ENCODE data around the gene IFT57. TPM values are rescaled to one million over a fixed set of nuclear protein-coding genes. Genes with fewer than 3 reads are reported as not detected.

Gene IFT57
- total RNA-seq, 1 experiment from 2014 or later, result 32.1 TPM

DNA sequence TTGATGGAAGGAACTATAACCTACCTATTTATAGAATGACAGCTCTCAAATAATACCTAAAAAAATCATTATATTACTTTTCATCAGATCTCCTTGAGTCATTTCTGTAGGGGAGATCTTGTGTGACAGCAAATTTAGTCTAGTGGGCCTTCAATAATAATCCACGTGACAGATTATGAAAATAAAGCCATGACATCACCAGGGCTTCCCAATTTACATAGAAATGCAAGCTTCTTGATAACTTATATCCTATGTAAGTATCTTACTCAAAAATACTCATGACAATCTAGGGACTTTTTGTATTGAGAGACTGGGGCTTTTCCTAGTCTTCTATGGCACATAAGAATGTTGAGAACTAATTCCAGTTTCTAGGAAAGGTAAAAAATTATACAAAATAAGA is 21.6 kb downstream of the IFT57 start:
- POLR2A ChIA-PET, result no interaction called here
- Mint-ChIP-seq H3K4me1 (peaks cover 12% of the 10 kb centered on the region), H3K4me3 (no peak overlapping the region), H3K36me3 (no peaks in the 10 kb centered on the region), H3K27me3 (ENCODE audit: low read depth) (no peaks in the 10 kb centered on the region), H3K27ac (no peak overlapping the region), H3K9me3 (no peaks in the 10 kb centered on the region)
- TF ChIP-seq, protein P1, sequence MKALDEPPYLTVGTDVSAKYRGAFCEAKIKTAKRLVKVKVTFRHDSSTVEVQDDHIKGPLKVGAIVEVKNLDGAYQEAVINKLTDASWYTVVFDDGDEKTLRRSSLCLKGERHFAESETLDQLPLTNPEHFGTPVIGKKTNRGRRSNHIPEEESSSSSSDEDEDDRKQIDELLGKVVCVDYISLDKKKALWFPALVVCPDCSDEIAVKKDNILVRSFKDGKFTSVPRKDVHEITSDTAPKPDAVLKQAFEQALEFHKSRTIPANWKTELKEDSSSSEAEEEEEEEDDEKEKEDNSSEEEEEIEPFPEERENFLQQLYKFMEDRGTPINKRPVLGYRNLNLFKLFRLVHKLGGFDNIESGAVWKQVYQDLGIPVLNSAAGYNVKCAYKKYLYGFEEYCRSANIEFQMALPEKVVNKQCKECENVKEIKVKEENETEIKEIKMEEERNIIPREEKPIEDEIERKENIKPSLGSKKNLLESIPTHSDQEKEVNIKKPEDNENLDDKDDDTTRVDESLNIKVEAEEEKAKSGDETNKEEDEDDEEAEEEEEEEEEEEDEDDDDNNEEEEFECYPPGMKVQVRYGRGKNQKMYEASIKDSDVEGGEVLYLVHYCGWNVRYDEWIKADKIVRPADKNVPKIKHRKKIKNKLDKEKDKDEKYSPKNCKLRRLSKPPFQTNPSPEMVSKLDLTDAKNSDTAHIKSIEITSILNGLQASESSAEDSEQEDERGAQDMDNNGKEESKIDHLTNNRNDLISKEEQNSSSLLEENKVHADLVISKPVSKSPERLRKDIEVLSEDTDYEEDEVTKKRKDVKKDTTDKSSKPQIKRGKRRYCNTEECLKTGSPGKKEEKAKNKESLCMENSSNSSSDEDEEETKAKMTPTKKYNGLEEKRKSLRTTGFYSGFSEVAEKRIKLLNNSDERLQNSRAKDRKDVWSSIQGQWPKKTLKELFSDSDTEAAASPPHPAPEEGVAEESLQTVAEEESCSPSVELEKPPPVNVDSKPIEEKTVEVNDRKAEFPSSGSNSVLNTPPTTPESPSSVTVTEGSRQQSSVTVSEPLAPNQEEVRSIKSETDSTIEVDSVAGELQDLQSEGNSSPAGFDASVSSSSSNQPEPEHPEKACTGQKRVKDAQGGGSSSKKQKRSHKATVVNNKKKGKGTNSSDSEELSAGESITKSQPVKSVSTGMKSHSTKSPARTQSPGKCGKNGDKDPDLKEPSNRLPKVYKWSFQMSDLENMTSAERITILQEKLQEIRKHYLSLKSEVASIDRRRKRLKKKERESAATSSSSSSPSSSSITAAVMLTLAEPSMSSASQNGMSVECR (CRISPR knock-in tag; IDR thresholded peaks at IDR 0.05; ENCODE audit: borderline replicate concordance), result no peak
- TF ChIP-seq ZBTB21 (CRISPR knock-in tag; IDR thresholded peaks at IDR 0.05; ENCODE audit: borderline replicate concordance) (no peak), ZNF121 (CRISPR knock-in tag; IDR thresholded peaks at IDR 0.05) (no peak), SOX15 (CRISPR knock-in tag; IDR thresholded peaks at IDR 0.05) (no peak), NFATC4 (CRISPR knock-in tag; IDR thresholded peaks at IDR 0.05) (no peak), ZNF317 (CRISPR knock-in tag; IDR thresholded peaks at IDR 0.05; ENCODE audit: borderline replicate concordance, low read depth) (no peak), IRF2 (CRISPR knock-in tag; IDR thresholded peaks at IDR 0.05; ENCODE audit: borderline replicate concordance, low read depth) (no peak), ZNF671 (CRISPR knock-in tag; IDR thresholded peaks at IDR 0.05) (no peak), CREB1 (CRISPR knock-in tag; IDR thresholded peaks at IDR 0.05) (no peak), ELF4 (CRISPR knock-in tag; IDR thresholded peaks at IDR 0.05; ENCODE audit: low read depth) (no peak)
- TF ChIP-seq, protein P2, sequence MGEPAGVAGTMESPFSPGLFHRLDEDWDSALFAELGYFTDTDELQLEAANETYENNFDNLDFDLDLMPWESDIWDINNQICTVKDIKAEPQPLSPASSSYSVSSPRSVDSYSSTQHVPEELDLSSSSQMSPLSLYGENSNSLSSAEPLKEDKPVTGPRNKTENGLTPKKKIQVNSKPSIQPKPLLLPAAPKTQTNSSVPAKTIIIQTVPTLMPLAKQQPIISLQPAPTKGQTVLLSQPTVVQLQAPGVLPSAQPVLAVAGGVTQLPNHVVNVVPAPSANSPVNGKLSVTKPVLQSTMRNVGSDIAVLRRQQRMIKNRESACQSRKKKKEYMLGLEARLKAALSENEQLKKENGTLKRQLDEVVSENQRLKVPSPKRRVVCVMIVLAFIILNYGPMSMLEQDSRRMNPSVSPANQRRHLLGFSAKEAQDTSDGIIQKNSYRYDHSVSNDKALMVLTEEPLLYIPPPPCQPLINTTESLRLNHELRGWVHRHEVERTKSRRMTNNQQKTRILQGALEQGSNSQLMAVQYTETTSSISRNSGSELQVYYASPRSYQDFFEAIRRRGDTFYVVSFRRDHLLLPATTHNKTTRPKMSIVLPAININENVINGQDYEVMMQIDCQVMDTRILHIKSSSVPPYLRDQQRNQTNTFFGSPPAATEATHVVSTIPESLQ (CRISPR knock-in tag; IDR thresholded peaks at IDR 0.05), result no peak
- TF ChIP-seq, protein P3, sequence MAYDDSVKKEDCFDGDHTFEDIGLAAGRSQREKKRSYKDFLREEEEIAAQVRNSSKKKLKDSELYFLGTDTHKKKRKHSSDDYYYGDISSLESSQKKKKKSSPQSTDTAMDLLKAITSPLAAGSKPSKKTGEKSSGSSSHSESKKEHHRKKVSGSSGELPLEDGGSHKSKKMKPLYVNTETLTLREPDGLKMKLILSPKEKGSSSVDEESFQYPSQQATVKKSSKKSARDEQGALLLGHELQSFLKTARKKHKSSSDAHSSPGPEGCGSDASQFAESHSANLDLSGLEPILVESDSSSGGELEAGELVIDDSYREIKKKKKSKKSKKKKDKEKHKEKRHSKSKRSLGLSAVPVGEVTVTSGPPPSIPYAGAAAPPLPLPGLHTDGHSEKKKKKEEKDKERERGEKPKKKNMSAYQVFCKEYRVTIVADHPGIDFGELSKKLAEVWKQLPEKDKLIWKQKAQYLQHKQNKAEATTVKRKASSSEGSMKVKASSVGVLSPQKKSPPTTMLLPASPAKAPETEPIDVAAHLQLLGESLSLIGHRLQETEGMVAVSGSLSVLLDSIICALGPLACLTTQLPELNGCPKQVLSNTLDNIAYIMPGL (CRISPR knock-in tag; IDR thresholded peaks at IDR 0.05), result no peak
- TF ChIP-seq, protein P4, sequence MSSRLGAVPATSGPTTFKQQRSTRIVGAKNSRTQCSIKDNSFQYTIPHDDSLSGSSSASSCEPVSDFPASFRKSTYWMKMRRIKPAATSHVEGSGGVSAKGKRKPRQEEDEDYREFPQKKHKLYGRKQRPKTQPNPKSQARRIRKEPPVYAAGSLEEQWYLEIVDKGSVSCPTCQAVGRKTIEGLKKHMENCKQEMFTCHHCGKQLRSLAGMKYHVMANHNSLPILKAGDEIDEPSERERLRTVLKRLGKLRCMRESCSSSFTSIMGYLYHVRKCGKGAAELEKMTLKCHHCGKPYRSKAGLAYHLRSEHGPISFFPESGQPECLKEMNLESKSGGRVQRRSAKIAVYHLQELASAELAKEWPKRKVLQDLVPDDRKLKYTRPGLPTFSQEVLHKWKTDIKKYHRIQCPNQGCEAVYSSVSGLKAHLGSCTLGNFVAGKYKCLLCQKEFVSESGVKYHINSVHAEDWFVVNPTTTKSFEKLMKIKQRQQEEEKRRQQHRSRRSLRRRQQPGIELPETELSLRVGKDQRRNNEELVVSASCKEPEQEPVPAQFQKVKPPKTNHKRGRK (CRISPR knock-in tag; IDR thresholded peaks at IDR 0.05; ENCODE audit: borderline replicate concordance), result no peak
- TF ChIP-seq, protein P5, sequence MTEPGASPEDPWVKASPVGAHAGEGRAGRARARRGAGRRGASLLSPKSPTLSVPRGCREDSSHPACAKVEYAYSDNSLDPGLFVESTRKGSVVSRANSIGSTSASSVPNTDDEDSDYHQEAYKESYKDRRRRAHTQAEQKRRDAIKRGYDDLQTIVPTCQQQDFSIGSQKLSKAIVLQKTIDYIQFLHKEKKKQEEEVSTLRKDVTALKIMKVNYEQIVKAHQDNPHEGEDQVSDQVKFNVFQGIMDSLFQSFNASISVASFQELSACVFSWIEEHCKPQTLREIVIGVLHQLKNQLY (CRISPR knock-in tag; IDR thresholded peaks at IDR 0.05), result no peak
- TF ChIP-seq, protein P6, sequence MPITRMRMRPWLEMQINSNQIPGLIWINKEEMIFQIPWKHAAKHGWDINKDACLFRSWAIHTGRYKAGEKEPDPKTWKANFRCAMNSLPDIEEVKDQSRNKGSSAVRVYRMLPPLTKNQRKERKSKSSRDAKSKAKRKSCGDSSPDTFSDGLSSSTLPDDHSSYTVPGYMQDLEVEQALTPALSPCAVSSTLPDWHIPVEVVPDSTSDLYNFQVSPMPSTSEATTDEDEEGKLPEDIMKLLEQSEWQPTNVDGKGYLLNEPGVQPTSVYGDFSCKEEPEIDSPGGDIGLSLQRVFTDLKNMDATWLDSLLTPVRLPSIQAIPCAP (CRISPR knock-in tag; IDR thresholded peaks at IDR 0.05), result no peak
- ATAC-seq (no peak), DNase-seq (ENCODE audit: low spot score) (no peak)
- CTCF ChIA-PET, result no interaction called here
